NCI-H1694 treated with DMSO at 0.1 percent for 48 hours (cell line): ENCODE results near the gene RPP38.

ENCODE experiments used
- DNase-seq: peaks from one replicate; lab custom pipeline; 2025; lab: John Stamatoyannopoulos, UW

RPP38 gene

DNA sequence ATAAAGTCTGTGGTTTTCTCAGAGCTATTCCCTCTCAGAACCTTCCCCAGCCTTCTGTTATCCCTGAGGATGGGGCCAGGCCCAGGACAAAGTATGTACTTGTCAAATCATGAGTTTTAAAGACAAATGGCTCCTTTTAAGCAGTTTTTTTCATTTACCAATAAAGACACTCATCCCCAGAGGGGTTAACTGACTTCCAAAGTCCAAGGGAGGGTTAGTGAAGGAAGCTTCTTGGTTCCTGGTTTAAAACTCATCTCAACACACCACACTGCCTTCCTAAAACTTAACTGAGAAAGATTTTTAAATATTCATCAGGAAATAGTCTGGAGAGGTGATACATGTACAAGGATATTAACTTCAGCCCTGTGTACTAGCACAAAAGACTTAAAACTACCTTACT is 55.4 kb downstream of the RPP38 start:
- DNase-seq, result no peak
